Suppressor macrophage treated with lipopolysaccharide for 4 hours (primary cell): ENCODE data around the gene RYK.
A peak's percentile ranks its signal among the peaks of the same experiment; 100 is the strongest.

Source experiments
- DNase-seq: peaks from one replicate; pipeline ENCODE4 v3.0.0-alpha.2; 2020

RYK gene

GRCh38 chr3:134146666-134147065, 104.0 kb downstream of the RYK start:
- DNase-seq, result no peak

DNA sequence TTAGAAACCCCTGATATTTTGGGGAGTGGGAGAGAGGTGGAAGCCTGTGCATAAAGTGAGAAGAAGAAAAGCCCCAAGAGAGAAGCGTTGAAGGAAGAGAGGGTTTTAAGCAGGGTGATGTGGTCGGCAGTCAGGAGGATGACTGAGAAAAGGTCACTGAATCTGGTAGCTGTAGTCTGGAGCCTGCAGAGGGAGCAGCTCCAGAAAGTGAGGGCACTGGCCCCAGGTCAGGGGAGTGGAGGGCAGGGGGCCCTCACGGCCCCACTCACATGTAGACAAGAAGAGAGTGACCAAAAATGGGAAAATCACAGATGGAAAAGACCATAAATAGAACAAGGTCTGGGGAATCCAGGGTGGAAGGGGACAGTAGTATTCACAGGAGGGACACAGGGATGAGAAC, 105.5 kb downstream of the RYK start:
- DNase-seq, result no peak

GRCh38 chr3:134144694-134145093, 106.0 kb downstream of the RYK start:
- DNase-seq, result no peak

DNA sequence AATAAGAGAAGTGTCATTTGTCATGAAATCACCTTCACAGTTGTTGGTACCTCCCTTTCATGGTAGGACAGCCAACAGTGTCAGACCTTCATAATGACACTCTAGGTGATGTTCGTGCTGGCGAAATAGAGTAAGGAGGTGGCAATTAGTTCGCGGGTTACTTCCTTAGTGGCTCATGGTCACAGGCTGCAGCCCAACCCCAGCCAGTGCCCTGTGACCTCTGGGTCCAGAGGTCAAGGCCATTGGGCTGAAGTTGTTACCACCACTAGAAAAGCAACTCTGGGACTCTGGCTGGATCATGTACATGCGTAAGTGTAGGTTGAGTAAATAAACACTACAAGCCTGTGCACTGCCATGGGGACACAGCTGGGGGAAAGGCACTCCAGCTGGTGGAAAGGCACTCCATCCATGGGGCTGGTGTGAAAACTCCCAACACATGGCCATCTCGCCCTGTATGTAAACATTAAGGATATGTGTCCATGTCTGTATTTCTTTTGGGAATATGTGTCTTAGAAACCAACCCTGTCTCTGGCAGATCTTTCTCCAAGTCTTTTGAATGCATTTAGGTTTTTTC, 106.7 kb downstream of the RYK start:
- DNase-seq, result no peak

- DNase-seq, result peak; percentile 1
Measured at GRCh38 chr3:134136604-134137003, 114.1 kb downstream of the RYK start.

GRCh38 chr3:134134698-134135415, 115.8 kb downstream of the RYK start:
- no peak for DNase-seq

- DNase-seq, result no peak
Measured at GRCh38 chr3:134134240-134134639, 116.4 kb downstream of the RYK start.

GRCh38 chr3:134132961-134133360, 117.7 kb downstream of the RYK start:
- DNase-seq, result no peak

- no peak for DNase-seq
Measured at GRCh38 chr3:134126153-134126552, 124.5 kb downstream of the RYK start.

GRCh38 chr3:134114726-134115125, 135.9 kb downstream of the RYK start:
- DNase-seq, result no peak

DNA sequence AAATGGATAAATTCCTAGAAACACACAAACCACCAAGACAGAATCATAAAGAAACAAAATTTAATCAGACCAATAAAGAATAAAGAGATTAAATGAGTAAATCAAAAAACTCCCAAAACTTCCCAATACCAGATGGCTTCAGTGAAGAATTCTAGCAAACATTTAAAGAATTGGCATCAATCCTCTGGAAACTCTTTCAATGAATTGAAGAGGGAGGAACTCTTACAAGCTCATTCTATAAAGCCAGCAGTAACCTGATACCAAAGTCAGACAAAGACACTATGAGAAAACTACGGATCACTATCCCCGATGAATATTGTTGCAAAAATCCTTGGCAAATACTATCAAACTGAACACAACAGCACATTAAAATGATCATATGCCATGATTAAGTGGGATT, 139.0 kb downstream of the RYK start:
- no peak for DNase-seq

DNA sequence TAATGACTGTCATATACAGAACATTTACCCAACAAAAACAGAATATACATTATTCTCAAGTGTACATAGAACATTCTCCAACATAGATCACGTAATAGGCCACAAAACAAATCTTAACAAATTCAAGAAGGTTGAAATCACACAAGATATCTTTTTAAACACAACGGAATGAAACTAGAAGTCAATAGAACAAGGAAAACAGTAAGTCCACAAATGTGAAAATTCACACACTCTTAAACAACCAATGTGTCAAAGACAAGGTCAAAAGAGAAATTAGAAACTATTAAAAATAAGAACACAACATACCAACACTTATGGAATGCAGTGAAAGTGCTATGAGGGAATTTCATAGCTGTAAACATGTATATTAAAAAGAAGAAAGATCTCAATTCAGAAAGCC, 139.7 kb downstream of the RYK start:
- DNase-seq, result no peak
